Neural cell (in vitro differentiated cells): ENCODE data around the gene ITGAE.

Source experiments
- CTCF ChIP-seq: fragments of 450-650 bp; IDR thresholded peaks from 2 replicates; pipeline ENCODE4 v1.5.1; 2014; ENCODE audit warnings: antibody characterized with exemption, mild to moderate bottlenecking, moderate library complexity; ENCODE audit not compliant: poor library complexity, severe bottlenecking
- MXI1 ChIP-seq: fragments of 450-650 bp; conservative IDR thresholded peaks from 2 replicates; pipeline ENCODE4 v1.6.1; 2014; ENCODE audit warnings: antibody characterized with exemption, mild to moderate bottlenecking; ENCODE audit not compliant: poor library complexity, severe bottlenecking

DNA sequence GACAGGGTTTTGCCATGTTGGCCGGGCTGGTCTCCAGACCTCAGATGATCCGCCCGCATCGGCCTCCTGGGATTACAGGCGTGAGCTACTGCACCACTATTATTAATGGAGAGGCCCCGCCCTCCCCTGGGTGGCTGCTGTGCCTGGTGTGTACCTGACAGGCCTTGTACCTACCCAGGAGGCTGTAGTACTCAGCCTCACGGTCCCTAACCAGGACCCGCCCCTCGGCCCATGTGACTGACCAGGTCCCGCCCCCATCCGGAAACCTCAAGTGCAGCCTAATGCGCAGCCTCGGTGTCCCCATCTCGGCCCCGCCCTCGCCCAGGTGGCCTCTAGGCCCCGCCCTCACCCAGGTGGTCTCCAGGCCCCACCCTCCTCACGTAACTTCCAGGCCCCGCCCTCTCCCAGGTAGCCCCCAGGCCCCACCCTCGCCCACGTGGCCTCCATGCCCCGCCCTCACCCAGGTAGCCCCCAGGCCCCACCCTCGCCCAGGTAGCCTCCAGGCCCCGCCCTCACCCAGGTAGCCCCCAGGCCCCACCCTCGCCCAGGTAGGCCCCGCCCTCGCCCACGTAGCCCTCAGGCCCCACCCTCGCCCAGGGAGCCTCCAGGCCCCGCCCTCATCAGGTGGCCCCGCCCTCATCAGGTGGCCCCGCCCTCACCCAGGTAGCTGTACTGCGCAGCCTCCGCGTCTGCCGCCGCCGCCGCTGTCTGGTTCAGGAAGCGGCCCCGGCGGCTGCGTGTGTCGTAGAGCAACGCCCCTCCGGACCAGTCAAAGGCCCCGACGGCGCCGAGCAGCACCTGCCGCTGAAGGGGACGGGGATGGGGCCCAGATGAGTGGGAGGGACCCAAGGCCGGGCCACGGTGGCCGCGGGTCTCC lies 46.3 kb downstream of the ITGAE start:
- no peak for TF ChIP-seq CTCF
- no peak for TF ChIP-seq MXI1
